ENCODE measurements around the gene TMEM63C.

GRCh38 chr14:77251870-77252269 lies 70.3 kb downstream of the TMEM63C start:
- TF ChIP-seq CTCF (IDR thresholded peaks at IDR 0.05) (no peak), POLR2A (IDR thresholded peaks at IDR 0.05) (no peak)
